HepG2 (cell line): ENCODE data around the gene CMAS. TPM values are rescaled to one million over a fixed set of nuclear protein-coding genes. Genes with fewer than 3 reads are reported as not detected.

ENCODE experiments used
- ATAD3A ChIP-seq: sonication (generic); formaldehyde crosslinking; IDR thresholded peaks from 2 replicates; pipeline ENCODE4 v1.4.0; 2020; ENCODE audit warnings: missing genetic modification reagents
- CSRNP2 ChIP-seq: sonication (generic); formaldehyde crosslinking; conservative IDR thresholded peaks from 2 replicates; pipeline ENCODE4 v1.8.0; 2022; ENCODE audit warnings: low read depth, missing genetic modification reagents
- EED ChIP-seq: sonication (generic); formaldehyde crosslinking; IDR thresholded peaks from 2 replicates; pipeline ENCODE4 v1.5.0; 2020; ENCODE audit warnings: mild to moderate bottlenecking, missing genetic modification reagents
- ELF4 ChIP-seq: sonication (generic); formaldehyde crosslinking; IDR thresholded peaks from 2 replicates; pipeline ENCODE4 v1.5.0; 2020; ENCODE audit warnings: missing genetic modification reagents, mild to moderate bottlenecking, moderate library complexity, borderline replicate concordance
- GFI1 ChIP-seq: sonication (generic); formaldehyde crosslinking; IDR thresholded peaks from 2 replicates; pipeline ENCODE4 v1.5.0; 2020; ENCODE audit warnings: missing genetic modification reagents, mild to moderate bottlenecking, borderline replicate concordance
- GTF3A ChIP-seq: sonication (generic); formaldehyde crosslinking; conservative IDR thresholded peaks from 2 replicates; pipeline ENCODE4 v1.4.0; 2020; ENCODE audit warnings: mild to moderate bottlenecking, missing genetic modification reagents
- KAT8 ChIP-seq: IDR thresholded peaks from 2 replicates; pipeline ENCODE4 v1.6.1; 2016; ENCODE audit warnings: missing genetic modification reagents, missing compliant biosample characterization
- KLF12 ChIP-seq: sonication (generic); formaldehyde crosslinking; IDR thresholded peaks from 2 replicates; pipeline ENCODE4 v1.4.0; 2020; ENCODE audit warnings: missing genetic modification reagents, borderline replicate concordance
- KMT2A ChIP-seq: sonication (generic); formaldehyde crosslinking; IDR thresholded peaks from 2 replicates; pipeline ENCODE4 v1.4.0; 2020; ENCODE audit warnings: missing genetic modification reagents
- MBNL3 ChIP-seq: fragments of 250-450 bp; sonication (Bioruptor Pico); conservative IDR thresholded peaks from 2 replicates; pipeline ENCODE4 v1.8.0; 2022; ENCODE audit warnings: mild to moderate bottlenecking, inconsistent platforms
- MYNN ChIP-seq: sonication (generic); formaldehyde crosslinking; IDR thresholded peaks from 2 replicates; pipeline ENCODE4 v1.4.0; 2020; ENCODE audit warnings: mild to moderate bottlenecking, low read depth, missing genetic modification reagents
- SIX4 ChIP-seq: sonication (generic); formaldehyde crosslinking; IDR thresholded peaks from 2 replicates; pipeline ENCODE4 v1.4.0; 2020; ENCODE audit warnings: missing genetic modification reagents
- SKIL ChIP-seq: sonication (generic); formaldehyde crosslinking; IDR thresholded peaks from 2 replicates; pipeline ENCODE4 v1.8.0; 2022; ENCODE audit warnings: missing genetic modification reagents, mild to moderate bottlenecking, moderate library complexity, borderline replicate concordance
- TOE1 ChIP-seq: sonication (generic); formaldehyde crosslinking; IDR thresholded peaks from 2 replicates; pipeline ENCODE4 v1.4.0; 2020; ENCODE audit warnings: mild to moderate bottlenecking, missing genetic modification reagents
- ZKSCAN8 ChIP-seq: IDR thresholded peaks from 2 replicates; pipeline ENCODE4 v1.6.1; 2016; ENCODE audit warnings: borderline replicate concordance, missing genetic modification reagents, missing compliant biosample characterization
- ZNF18 ChIP-seq: sonication (generic); formaldehyde crosslinking; IDR thresholded peaks from 2 replicates; pipeline ENCODE4 v1.8.0; 2022; ENCODE audit warnings: mild to moderate bottlenecking, missing genetic modification reagents; ENCODE audit not compliant: insufficient replicate concordance
- ZNF296 ChIP-seq: sonication (generic); formaldehyde crosslinking; conservative IDR thresholded peaks from 2 replicates; pipeline ENCODE4 v1.5.0; 2020; ENCODE audit warnings: mild to moderate bottlenecking, missing genetic modification reagents
- ZNF572 ChIP-seq: sonication (generic); formaldehyde crosslinking; IDR thresholded peaks from 2 replicates; pipeline ENCODE4 v1.5.1; 2020; ENCODE audit warnings: mild to moderate bottlenecking, missing genetic modification reagents
- ZNF724P ChIP-seq: sonication (generic); formaldehyde crosslinking; IDR thresholded peaks from 2 replicates; pipeline ENCODE4 v1.8.0; 2022; ENCODE audit warnings: missing genetic modification reagents, borderline replicate concordance
- ZNF747 ChIP-seq: sonication (generic); formaldehyde crosslinking; IDR thresholded peaks from 2 replicates; pipeline ENCODE4 v1.8.1; 2023; ENCODE audit warnings: missing genetic modification reagents, mild to moderate bottlenecking, borderline replicate concordance
- ZNF772 ChIP-seq: sonication (generic); formaldehyde crosslinking; IDR thresholded peaks from 2 replicates; pipeline ENCODE4 v1.5.0; 2020; ENCODE audit warnings: mild to moderate bottlenecking, missing genetic modification reagents
- ZSCAN9 ChIP-seq: IDR thresholded peaks from 2 replicates; pipeline ENCODE4 v1.6.1; 2016; ENCODE audit warnings: borderline replicate concordance
- polyA plus RNA-seq, 8 experiments: library from polyadenylated mRNA; depleted of rRNA in 3 of 8; stranded (reverse) in 7 of 8; unstranded in 1 of 8; fragments of >200 nt; fragmentation: Illumina TruSeq in 4 of 8; extraction: Trizol in 4 of 8; gene quantifications; 2 replicates each; pipeline versions ENCODE4 v1.2.1 to v1.2.3, GENCODE V29; 2011 to 2016; ENCODE audit warnings: low read depth in 4 of 8, missing spikeins in 1 of 8, mixed read lengths in 1 of 8; ENCODE audit not compliant: insufficient read depth in 1 of 8
- total RNA-seq, 5 experiments: library from RNA; depleted of rRNA; stranded (reverse); fragments of >200 nt; fragmentation: Illumina TruSeq; extraction: Trizol; gene quantifications; 2 replicates each; pipeline ENCODE4 v1.2.3, GENCODE V29; 2016; ENCODE audit warnings: low read depth in 1 of 5
- TF ChIP-seq, protein P1 (sequence below): sonication (generic); formaldehyde crosslinking; IDR thresholded peaks from 2 replicates; pipeline ENCODE4 v1.9.0; 2021; ENCODE audit warnings: missing genetic modification reagents, borderline replicate concordance

The CMAS gene
- total and polyA plus RNA-seq, 2 of the 13 experiments (the other 11 are each of a cell fraction or from before 2014, with no cell fraction given) = 14.0 to 21.3 TPM

DNA sequence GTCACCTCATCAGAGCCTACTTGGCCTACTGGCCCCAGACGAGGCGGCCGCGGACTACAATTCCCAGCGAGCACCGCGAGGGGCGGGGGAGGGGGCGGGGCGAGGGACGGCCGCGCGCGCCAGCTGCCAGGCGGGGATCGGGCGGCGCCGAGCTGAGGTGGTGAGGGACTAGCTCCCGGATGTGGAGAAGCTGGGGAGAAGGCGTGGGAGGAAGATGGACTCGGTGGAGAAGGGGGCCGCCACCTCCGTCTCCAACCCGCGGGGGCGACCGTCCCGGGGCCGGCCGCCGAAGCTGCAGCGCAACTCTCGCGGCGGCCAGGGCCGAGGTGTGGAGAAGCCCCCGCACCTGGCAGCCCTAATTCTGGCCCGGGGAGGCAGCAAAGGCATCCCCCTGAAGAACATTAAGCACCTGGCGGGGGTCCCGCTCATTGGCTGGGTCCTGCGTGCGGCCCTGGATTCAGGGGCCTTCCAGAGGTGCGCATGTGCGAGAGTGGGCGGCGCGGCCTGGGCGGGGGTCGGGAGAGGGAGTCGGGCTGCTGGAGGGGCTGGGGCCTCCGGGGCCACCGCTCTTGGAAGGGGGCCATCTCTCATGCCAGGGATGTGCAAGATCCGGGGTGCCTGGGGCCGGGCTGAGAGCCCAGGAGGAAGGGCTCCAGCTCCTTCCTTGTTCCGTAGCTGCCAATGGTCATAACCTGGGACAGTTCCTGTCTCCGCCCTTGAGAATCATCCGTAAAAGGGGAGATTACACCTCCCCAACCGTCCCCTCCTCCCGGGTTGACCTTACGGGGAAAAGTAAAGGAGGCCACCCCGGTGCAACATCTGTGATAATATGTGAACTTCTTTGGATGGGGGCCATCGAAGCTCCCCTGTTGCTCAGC, at the start of gene CMAS (continued):
- TF ChIP-seq MYNN (CRISPR knock-in tag) = no peak
- TF ChIP-seq ZNF724P (CRISPR knock-in tag) = peak; percentile 72; the same call in 1 of the 2 replicates
- TF ChIP-seq EED = no peak
- TF ChIP-seq ZNF747 (CRISPR knock-in tag) = peak; percentile 24; the same call in 1 of the 2 replicates
- TF ChIP-seq ZSCAN9 (CRISPR knock-in tag) = no peak
- no peak for TF ChIP-seq SIX4 (CRISPR knock-in tag)
- TF ChIP-seq ELF4 (CRISPR knock-in tag) = no peak
- TF ChIP-seq SKIL (CRISPR knock-in tag) = no peak
- TF ChIP-seq ZNF18 (CRISPR knock-in tag) = no peak
- no peak for TF ChIP-seq ZKSCAN8 (CRISPR knock-in tag)
- TF ChIP-seq ZNF572 = no peak
- TF ChIP-seq GFI1 = no peak
- TF ChIP-seq GTF3A (CRISPR knock-in tag) = no peak
- TF ChIP-seq ATAD3A (CRISPR knock-in tag) = no peak
- TF ChIP-seq ZNF772 (CRISPR knock-in tag) = no peak; the same call in 1 of the 2 replicates
- no peak for TF ChIP-seq CSRNP2
- TF ChIP-seq TOE1 = no peak
- TF ChIP-seq, protein P1, sequence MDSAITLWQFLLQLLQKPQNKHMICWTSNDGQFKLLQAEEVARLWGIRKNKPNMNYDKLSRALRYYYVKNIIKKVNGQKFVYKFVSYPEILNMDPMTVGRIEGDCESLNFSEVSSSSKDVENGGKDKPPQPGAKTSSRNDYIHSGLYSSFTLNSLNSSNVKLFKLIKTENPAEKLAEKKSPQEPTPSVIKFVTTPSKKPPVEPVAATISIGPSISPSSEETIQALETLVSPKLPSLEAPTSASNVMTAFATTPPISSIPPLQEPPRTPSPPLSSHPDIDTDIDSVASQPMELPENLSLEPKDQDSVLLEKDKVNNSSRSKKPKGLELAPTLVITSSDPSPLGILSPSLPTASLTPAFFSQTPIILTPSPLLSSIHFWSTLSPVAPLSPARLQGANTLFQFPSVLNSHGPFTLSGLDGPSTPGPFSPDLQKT = no peak
- TF ChIP-seq KAT8 (CRISPR knock-in tag) = peak; percentile 57; the same call in 1 of the 2 replicates
- TF ChIP-seq KLF12 (CRISPR knock-in tag) = no peak
- 0 out of 2 replicates have a peak, but pooled peaks have one; percentile 19 for TF ChIP-seq KMT2A (CRISPR knock-in tag)
- TF ChIP-seq ZNF296 (CRISPR knock-in tag) = no peak
- no peak for TF ChIP-seq MBNL3 (CRISPR knock-in tag)
